ENCODE results near the gene FRY.

Gene FRY

GRCh38 chr13:32080328-32080744 lies 48.8 kb downstream of the FRY start:
- no peak for DNase-seq (ENCODE audit: low read depth)
- H3K4me3 ChIP-seq (ENCODE audit: low read length), result no peak overlapping the region
- TF ChIP-seq CTCF (conservative IDR thresholded peaks at IDR 0.05; ENCODE audit: low read length), result no peak

- DNase-seq (ENCODE audit: low read depth), result no peak
- H3K4me3 ChIP-seq (ENCODE audit: low read length), result no peak overlapping the region
- no peak for TF ChIP-seq CTCF (conservative IDR thresholded peaks at IDR 0.05; ENCODE audit: low read length)
These were observed 50.0 kb downstream of the FRY start for GRCh38 chr13:32081591-32081990.

GRCh38 chr13:32086366-32086765 lies 54.8 kb downstream of the FRY start:
- no peak overlapping the region for H3K4me3 ChIP-seq (ENCODE audit: low read length)
- DNase-seq (ENCODE audit: low read depth), result peak; percentile 63
- no peak for TF ChIP-seq CTCF (conservative IDR thresholded peaks at IDR 0.05; ENCODE audit: low read length)

- H3K4me3 ChIP-seq (ENCODE audit: low read length), result no peak overlapping the region
- DNase-seq (ENCODE audit: low read depth), result no peak
- TF ChIP-seq CTCF (conservative IDR thresholded peaks at IDR 0.05; ENCODE audit: low read length), result no peak
These were observed 55.3 kb downstream of the FRY start for GRCh38 chr13:32086791-32087441.

- peak; percentile 4 for DNase-seq (ENCODE audit: low read depth)
- no peak overlapping the region for H3K4me3 ChIP-seq (ENCODE audit: low read length)
- no peak for TF ChIP-seq CTCF (conservative IDR thresholded peaks at IDR 0.05; ENCODE audit: low read length)
These were observed 56.6 kb downstream of the FRY start for GRCh38 chr13:32087955-32088747.

GRCh38 chr13:32092496-32092895 lies 60.9 kb downstream of the FRY start:
- no peak for DNase-seq (ENCODE audit: low read depth)
- no peak for TF ChIP-seq CTCF (conservative IDR thresholded peaks at IDR 0.05; ENCODE audit: low read length)
- H3K4me3 ChIP-seq (ENCODE audit: low read length), result no peak overlapping the region

GRCh38 chr13:32093006-32093405 lies 61.4 kb downstream of the FRY start:
- no peak for DNase-seq (ENCODE audit: low read depth)
- no peak overlapping the region for H3K4me3 ChIP-seq (ENCODE audit: low read length)

More at GRCh38 chr13:32093006-32093405, 61.4 kb downstream of the FRY start:
- TF ChIP-seq CTCF (conservative IDR thresholded peaks at IDR 0.05; ENCODE audit: low read length), result no peak
